ENCODE data around the gene RFLNA.

Gene RFLNA

GRCh38 chr12:124304314-124304790, 9.5 kb downstream of the RFLNA start:
- no peak for DNase-seq

GRCh38 chr12:124305136-124305535, 10.2 kb downstream of the RFLNA start:
- DNase-seq = no peak

- no peak for DNase-seq
These were observed 11.1 kb downstream of the RFLNA start for GRCh38 chr12:124305776-124306685.

- DNase-seq = no peak
These were observed 12.0 kb downstream of the RFLNA start for GRCh38 chr12:124306686-124307555.

- no peak for DNase-seq
These were observed 12.6 kb downstream of the RFLNA start for GRCh38 chr12:124307556-124307825.

- no peak for DNase-seq
These were observed 13.8 kb downstream of the RFLNA start for GRCh38 chr12:124308741-124309140.

GRCh38 chr12:124309231-124309630, 14.3 kb downstream of the RFLNA start:
- DNase-seq = no peak

GRCh38 chr12:124309744-124310143, 14.9 kb downstream of the RFLNA start:
- no peak for DNase-seq

- DNase-seq = no peak
These were observed 15.3 kb downstream of the RFLNA start for GRCh38 chr12:124310178-124310577.

GRCh38 chr12:124310785-124311184, 15.9 kb downstream of the RFLNA start:
- DNase-seq = no peak

- no peak for DNase-seq
These were observed 16.6 kb downstream of the RFLNA start for GRCh38 chr12:124311292-124312109.

- no peak for DNase-seq
These were observed 17.7 kb downstream of the RFLNA start for GRCh38 chr12:124312601-124313000.

GRCh38 chr12:124314207-124314606, 19.3 kb downstream of the RFLNA start:
- no peak for DNase-seq

GRCh38 chr12:124314766-124315165, 19.9 kb downstream of the RFLNA start:
- no peak for DNase-seq

- no peak for DNase-seq
These were observed 20.6 kb downstream of the RFLNA start for GRCh38 chr12:124315372-124316044.

GRCh38 chr12:124316257-124316900, 21.5 kb downstream of the RFLNA start:
- no peak for DNase-seq

- no peak for DNase-seq
These were observed 22.5 kb downstream of the RFLNA start for GRCh38 chr12:124317400-124317799.

GRCh38 chr12:124318278-124319020, 23.6 kb downstream of the RFLNA start:
- no peak for DNase-seq

GRCh38 chr12:124319368-124320050, 24.6 kb downstream of the RFLNA start:
- DNase-seq = no peak

- no peak for DNase-seq
These were observed 26.2 kb downstream of the RFLNA start for GRCh38 chr12:124321040-124321481.

All from NCI-H1417 treated with DMSO at 0.1 percent for 48 hours (cell line).